HL-60 (cell line): ENCODE results near the gene PMVK.

ENCODE experiments used
- CTCF ChIP-seq: IDR thresholded peaks from one replicate; pipeline ENCODE4 v1.5.1; 2011; ENCODE audit warnings: low read length, control low read depth, inconsistent platforms; ENCODE audit not compliant: insufficient read depth
- GABPA ChIP-seq: IDR thresholded peaks from 2 replicates; pipeline ENCODE4 v1.6.1; 2012; ENCODE audit warnings: low read depth
- REST ChIP-seq: IDR thresholded peaks from 2 replicates; pipeline ENCODE4 v1.6.1; 2012; ENCODE audit warnings: low read depth; ENCODE audit not compliant: insufficient replicate concordance

- TF ChIP-seq CTCF: no peak
- TF ChIP-seq GABPA: no peak
- no peak for TF ChIP-seq REST
Observed at GRCh38 chr1:154953611-154954038, 17.1 kb upstream of the PMVK start.
